Activated naive CD4-positive, alpha-beta T cell treated with anti-CD3 and anti-CD28 coated beads, Interleukin-2, amount 50 U/mL, for 72 hours (primary cell): ENCODE results near the gene TBL1XR1. TPM values are rescaled to one million over a fixed set of nuclear protein-coding genes. Genes with fewer than 3 reads are reported as not detected.
A peak's percentile ranks its signal among the peaks of the same experiment; 100 is the strongest.
"Not testable (repeated sequence)": the region's sequence is repeated elsewhere in the genome, so short reads cannot be mapped to it uniquely, and the experiment has no call there.

Experiments used
- ATAC-seq, 2 donors: fragments of 150-1000 bp; cut with Tn5 transposase; 2 replicates each; pipeline ENCODE4 v1.10.0; 2021; ENCODE audit warnings: mild to moderate bottlenecking in 2 of 2, moderate library complexity in 2 of 2
- DNase-seq, 2 donors: peaks; one replicate each; pipeline ENCODE4 v3.0.0; 2021 to 2022; ENCODE audit warnings: low spot score in 2 of 2
- H3K27ac Mint-ChIP-seq, 2 donors: one replicate each; pipeline ENCODE4 v1.8.0; 2022; ENCODE audit warnings: mild to moderate bottlenecking in 2 of 2, mixed read lengths in 2 of 2
- H3K36me3 Mint-ChIP-seq, 2 donors: one replicate each; pipeline ENCODE4 v1.8.0; 2022; ENCODE audit warnings: mixed read lengths in 2 of 2
- H3K9me3 Mint-ChIP-seq, 2 donors: one replicate each; pipeline ENCODE4 v1.8.0; 2022; ENCODE audit warnings: mixed read lengths in 2 of 2
- total RNA-seq, 2 donors: library from RNA; stranded (reverse); gene quantifications; one replicate each; pipeline ENCODE4 v1.2.3, GENCODE V29; 2022

TBL1XR1 gene
- total RNA-seq, 2 donors from 2014 or later, result 130 to 184 TPM

DNA sequence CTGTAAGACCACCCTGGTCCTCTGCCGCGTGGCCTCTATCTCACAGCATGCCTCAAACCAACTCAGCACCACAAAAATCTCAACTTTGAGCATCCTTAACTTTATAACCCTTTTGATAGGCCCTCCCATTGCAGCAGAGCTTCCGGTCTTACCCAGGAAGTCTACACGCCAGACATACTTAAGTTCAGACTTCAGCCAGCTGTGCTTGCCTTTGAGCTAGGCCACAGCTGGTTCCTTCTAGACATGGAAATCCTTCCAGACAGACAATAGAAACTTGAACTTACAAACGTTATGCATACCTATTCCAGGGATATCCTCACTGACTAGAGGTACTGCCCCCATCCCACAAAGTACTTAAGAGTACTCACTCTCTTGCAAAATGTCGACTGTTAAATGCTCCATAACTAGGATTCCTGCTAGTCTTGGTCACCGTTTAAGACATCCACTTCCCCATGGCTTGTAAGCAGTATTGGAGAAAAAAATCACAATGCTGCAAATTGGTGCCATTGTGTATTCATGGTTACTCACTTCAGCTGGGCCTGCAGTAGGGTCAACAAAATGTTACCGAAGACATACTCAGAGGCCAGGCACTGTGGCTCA, 183.5 kb downstream of the TBL1XR1 start:
- ATAC-seq (no peak), DNase-seq (no peak)
- H3K9me3 Mint-ChIP-seq, result peaks cover 0 to 3% of the 10 kb centered on the region in 2 donors
- peaks cover 3 to 6% of the 10 kb centered on the region in 2 donors for H3K36me3 Mint-ChIP-seq
- no peak overlapping the region for H3K27ac Mint-ChIP-seq

DNA sequence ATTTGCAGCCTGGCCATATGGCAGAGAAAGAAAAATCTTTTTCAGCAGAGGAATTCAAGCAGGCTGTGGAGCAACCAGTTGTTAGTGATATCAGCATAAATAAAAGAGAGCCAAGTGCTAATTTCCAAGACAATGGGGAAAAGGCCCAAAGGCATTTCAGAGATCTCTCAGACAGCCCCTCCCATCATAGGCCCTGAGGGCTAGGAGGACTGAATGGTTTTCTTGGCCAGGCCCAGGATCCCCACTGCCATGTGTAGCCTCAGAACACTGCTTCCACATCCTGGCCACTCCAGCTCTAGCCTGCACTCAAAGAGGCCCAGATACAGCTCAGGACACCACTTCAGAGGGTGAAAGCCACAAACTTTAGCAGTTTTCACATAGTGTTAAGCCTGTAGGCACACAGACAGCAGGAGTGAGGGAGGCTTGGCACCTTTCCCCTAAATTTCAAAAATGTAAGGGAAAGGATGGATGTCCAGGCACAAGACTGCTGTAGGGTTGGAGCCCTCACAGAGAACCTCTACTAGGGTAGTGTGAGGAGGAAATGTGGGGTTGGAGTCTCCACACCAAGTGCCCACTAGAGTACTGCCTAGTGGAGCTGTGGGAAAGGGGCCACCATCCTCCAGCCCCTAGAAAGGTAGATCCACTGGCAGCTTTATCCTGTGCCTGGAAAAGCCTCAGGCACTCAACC, 191.4 kb downstream of the TBL1XR1 start:
- Mint-ChIP-seq H3K9me3 (peaks cover 9 to 15% of the 10 kb centered on the region in 2 donors), H3K36me3 (peaks cover 22 to 26% of the 10 kb centered on the region in 2 donors), H3K27ac (peak overlapping the region in 1 of 2 donors; percentile 73)
- ATAC-seq, result peak in 1 of 2 donors; percentile 25
- DNase-seq, result no peak

DNA sequence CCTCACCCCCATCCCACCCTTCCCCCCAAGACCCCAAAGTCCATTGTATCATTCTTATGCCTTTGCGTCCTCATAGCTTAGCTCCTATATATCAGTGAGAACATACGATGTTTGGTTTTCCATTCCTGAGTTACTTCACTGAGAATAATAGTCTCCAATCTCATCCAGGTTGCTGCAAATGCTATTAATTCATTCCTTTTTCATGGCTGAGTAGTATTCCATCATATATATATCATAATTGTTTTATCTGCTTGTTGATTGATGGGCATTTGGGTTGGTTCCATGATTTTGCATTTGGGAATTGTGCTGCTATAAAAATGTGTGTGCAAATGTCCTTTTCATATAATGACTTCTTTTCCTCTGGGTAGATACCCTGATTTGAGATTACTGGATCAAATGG, 197.1 kb downstream of the TBL1XR1 start:
- Mint-ChIP-seq H3K36me3 (peaks cover 13 to 14% of the 10 kb centered on the region in 2 donors), H3K9me3 (peaks cover 3 to 12% of the 10 kb centered on the region in 2 donors)
- H3K27ac Mint-ChIP-seq, DNase-seq, ATAC-seq: not testable (repeated sequence)

DNA sequence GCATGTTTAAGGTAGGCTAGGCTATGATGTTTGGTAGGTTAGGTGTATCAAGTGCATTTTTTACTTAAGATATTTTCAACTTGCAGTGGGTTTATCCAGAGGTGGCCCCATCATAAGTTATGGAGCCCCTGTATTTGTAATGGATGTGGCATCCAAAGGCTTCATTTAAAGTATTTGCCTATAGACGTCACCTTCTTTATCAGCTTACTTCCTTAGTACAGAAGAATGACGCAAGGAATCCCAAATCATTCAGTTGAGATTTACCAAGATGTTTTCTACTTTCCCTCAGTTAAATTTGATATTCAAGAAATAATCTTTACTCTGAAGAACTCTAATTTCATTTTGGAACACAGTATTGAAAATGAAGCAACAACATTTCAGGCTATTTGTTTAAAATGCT, 201.3 kb downstream of the TBL1XR1 start:
- DNase-seq, result no peak
- no peak overlapping the region for H3K27ac Mint-ChIP-seq
- H3K36me3 Mint-ChIP-seq, result peaks cover 14 to 20% of the 10 kb centered on the region in 2 donors
- peaks cover 8 to 18% of the 10 kb centered on the region in 2 donors for H3K9me3 Mint-ChIP-seq
- no peak for ATAC-seq

DNA sequence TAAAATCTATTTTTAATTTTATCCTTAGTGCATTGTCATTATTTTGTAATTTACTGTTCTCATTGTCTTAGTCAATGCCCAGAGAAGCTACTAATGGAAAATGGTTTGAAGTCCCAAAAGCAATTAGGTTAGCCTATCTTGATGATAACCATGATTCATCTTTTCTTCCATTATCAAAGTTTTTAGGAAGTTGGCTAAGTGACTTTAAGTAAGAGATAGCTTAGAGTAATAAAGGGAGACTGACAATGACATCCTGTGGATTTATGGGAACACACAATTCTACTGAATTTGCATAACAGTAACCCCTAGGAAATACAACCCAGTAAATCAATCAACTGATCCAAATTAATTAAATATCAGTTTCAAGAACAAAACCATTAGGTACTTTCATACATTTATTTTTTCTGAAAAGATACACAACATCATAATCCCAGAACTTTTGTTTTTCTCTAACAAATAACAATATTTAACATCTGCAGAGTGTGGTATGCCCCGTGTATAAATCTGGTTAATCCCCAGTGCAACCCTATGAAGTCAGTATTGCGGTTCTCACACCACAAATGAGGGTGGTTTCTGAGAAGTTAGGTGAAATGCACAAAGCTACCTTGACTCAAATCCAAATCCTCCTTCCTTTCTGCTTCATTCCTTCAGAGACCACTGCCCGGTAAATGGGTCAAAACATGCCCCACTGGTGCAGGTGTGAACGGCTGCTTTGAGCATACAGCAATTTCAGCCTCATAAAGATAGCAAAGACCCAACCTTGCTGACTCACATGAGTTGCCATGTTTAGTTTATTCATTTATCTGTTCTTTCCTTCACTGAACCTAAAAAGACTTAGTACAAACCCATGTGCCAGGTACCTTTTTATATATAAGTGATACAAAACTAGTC, 202.1 kb downstream of the TBL1XR1 start:
- ATAC-seq, result peak in 1 of 2 donors; percentile 70
- no peak for DNase-seq

DNA sequence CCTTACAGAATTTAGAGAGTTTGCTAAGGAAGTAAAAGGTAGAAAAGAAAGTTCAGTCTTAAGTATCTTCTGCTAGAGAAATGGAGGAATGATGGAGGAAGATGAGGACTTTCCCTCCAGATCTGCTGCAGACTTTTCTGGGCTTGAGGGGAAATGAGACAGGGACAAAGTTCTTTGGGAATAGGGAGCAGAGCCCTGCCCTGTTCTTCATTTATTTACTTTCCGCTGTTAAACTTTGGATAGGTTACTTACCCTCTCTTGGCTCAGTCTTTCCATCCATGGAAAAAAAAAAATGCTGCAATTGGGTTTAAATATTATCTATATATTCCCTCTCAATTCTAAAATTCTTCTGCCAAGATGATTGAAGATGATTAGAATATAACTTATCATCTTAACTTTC, 202.9 kb downstream of the TBL1XR1 start:
- Mint-ChIP-seq H3K27ac (no peak overlapping the region), H3K36me3 (peaks cover 6 to 11% of the 10 kb centered on the region in 2 donors)
- no peak for ATAC-seq

More for the DNA sequence above, 202.1 kb downstream of the TBL1XR1 start:
- H3K36me3 Mint-ChIP-seq, result peaks cover 6 to 12% of the 10 kb centered on the region in 2 donors
- peaks cover 8 to 11% of the 10 kb centered on the region in 2 donors for H3K9me3 Mint-ChIP-seq
- H3K27ac Mint-ChIP-seq, result no peak overlapping the region

DNA sequence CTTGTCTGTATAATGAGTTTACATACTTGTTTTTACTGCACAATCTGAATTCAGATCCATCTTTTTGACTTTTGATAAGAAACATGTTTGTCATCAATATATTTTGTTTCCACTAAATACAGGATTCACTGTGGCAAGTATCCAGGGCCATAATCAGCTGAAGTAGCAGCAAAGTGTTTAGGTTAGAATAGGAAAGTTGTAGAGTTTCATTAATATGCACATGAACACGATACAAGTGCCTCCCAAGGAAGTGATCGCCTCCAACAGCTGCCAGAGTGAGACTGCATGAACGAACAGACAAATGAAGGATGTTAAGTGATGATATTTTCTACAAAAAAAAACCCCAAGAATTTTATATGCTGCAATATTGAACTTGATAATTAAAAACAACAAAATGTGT, 204.3 kb downstream of the TBL1XR1 start:
- Mint-ChIP-seq H3K9me3 (peaks cover 8 to 9% of the 10 kb centered on the region in 2 donors), H3K36me3 (peaks cover 6 to 11% of the 10 kb centered on the region in 2 donors), H3K27ac (no peak overlapping the region)
- no peak for ATAC-seq
- no peak for DNase-seq

More for the DNA sequence above, 202.9 kb downstream of the TBL1XR1 start:
- peaks cover 8 to 9% of the 10 kb centered on the region in 2 donors for H3K9me3 Mint-ChIP-seq
- DNase-seq, result no peak

DNA sequence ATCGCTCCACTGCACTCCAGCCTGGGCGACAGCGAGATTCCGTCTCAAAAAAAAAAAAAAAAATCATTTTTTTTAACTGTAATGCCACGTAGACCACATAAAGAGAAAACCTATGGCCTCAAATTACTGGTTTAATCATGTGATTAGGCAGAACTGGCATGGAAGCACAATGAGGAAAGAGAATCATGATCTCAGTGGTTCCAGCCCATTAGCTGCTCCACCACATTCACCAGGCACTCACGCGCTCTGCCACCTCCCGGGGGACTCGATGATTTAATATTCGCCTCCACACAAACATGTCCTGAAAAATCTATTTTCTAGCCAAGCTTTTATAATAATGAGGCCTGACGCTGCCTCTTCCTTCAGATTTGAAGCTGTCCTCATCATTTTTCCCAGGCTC, 204.7 kb downstream of the TBL1XR1 start:
- ATAC-seq (no peak), DNase-seq (no peak)
- H3K9me3 Mint-ChIP-seq, result peaks cover 8 to 9% of the 10 kb centered on the region in 2 donors
- no peak overlapping the region for H3K27ac Mint-ChIP-seq
- peaks cover 6 to 11% of the 10 kb centered on the region in 2 donors for H3K36me3 Mint-ChIP-seq

DNA sequence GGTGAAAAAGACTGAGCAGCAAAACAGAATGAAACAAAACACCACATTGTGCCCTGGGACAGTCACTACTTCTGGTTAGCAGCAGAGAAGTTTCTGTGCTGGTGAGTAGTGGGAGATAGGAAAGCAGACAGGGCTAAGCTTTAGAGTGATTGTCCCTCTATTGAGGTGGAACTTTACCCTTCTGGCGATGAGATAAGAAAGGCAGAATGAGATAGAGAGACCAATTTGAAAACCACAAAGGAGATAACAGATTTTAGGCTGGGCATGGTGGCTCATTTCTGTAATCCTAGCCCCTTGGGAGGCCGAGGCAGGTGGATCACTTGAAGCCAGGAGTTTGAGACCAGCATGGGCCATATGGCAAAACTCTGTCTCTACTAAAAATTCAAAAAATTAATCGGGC, 208.5 kb downstream of the TBL1XR1 start:
- Mint-ChIP-seq H3K9me3 (peaks cover 8 to 9% of the 10 kb centered on the region in 2 donors), H3K36me3 (peaks cover 6 to 11% of the 10 kb centered on the region in 2 donors), H3K27ac (no peak overlapping the region)
- DNase-seq (no peak), ATAC-seq (no peak)

DNA sequence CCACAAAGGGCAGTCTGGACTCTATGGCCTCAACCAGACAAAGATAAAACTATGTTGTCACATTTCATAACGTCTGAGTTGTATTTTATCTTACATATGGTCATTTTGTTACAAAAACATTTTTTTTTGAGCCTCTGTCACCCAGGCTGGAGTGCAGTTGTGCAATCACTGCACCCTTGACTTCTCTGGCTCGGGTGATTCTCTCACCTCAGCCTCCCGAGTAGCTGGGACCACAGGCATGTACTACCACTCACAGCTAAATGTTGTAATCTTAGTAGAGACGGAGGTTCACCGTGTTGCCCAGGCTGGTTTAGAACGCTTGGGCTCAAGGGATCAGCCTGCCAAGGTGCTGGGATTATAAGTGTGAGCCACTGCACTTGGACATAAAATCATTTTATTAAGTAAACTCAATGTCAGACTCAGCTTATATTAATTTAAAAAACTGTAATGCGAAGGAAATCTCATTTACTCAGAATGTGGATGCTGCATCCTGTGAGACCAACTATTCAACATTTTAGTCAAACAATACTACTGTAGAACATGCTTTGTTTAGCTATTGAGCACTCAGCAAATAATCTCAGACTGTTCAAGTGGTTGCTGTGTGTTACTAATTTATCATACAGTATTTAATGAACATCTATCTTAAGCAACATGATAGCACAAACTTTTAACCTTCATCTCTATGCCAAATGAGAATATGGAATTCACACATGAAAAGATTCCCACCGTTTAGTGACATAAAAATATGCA, 209.2 kb downstream of the TBL1XR1 start:
- Mint-ChIP-seq H3K36me3 (peaks cover 6 to 11% of the 10 kb centered on the region in 2 donors), H3K9me3 (peaks cover 8 to 9% of the 10 kb centered on the region in 2 donors), H3K27ac (no peak overlapping the region)
- ATAC-seq (no peak), DNase-seq (no peak)

DNA sequence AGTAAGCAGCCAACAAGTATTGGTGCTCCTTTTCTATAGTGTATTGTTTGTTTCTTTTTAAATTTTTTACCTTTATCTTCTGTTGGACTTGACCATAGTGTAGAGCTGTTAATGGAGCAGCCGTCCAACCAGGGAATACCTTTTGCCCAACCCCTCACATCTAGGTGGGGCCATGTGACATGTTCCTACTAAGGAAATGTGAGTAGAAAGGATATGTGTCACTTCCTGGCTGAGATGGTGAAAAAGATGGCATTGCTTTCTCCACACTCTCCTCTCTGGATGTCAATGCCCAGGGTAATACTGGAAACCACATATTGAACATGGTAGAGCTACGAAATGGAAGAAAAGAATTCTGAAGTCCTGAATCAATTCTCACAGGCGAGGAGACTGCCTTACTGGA, 218.8 kb downstream of the TBL1XR1 start:
- Mint-ChIP-seq H3K27ac (no peak overlapping the region), H3K36me3 (peaks cover 7 to 8% of the 10 kb centered on the region in 2 donors), H3K9me3 (peaks cover 8 to 9% of the 10 kb centered on the region in 2 donors)
- DNase-seq (no peak), ATAC-seq (no peak)

DNA sequence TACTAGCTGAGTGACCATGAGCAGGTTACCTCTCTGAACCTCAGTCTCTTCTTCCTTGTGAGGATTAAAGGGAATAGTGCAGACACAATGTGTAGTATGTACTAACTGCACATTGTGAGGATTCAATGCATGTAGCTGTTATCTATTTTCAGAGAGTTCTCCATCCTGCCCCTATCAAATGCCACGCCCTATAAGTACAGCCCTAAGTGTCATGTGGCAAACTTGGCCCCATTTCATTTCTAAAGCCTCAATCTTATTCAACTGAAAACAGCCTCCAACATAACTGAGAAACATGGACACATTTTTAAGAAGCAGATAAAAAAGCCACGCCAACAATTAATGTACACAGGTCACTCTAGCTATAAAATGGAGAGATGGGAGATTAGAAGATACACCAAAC, 220.0 kb downstream of the TBL1XR1 start:
- DNase-seq, result no peak
- Mint-ChIP-seq H3K36me3 (peaks cover 6 to 7% of the 10 kb centered on the region in 2 donors), H3K9me3 (peaks cover 7 to 9% of the 10 kb centered on the region in 2 donors), H3K27ac (no peak overlapping the region)
- ATAC-seq, result no peak

DNA sequence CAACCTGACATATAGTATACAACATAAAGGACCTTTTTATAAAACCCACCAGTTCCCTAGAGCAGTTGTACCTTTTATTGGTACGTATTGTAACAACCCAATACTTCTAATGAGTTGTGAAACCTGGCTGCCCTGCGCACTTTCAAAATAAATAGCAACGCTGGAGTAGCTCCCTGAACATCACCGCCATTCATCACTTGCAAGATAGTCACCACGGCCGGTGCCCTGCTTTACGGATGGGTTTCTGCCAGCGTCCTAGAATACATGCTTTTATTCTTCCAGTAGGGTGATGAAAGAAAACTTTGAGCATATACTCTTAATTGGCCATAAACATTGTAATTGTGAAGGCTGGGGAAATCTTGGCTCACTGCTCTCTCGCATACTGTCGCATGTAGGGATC, 220.7 kb downstream of the TBL1XR1 start:
- Mint-ChIP-seq H3K9me3 (peaks cover 3 to 4% of the 10 kb centered on the region in 2 donors), H3K36me3 (no peaks in the 10 kb centered on the region), H3K27ac (no peak overlapping the region)
- no peak for DNase-seq
- no peak for ATAC-seq

DNA sequence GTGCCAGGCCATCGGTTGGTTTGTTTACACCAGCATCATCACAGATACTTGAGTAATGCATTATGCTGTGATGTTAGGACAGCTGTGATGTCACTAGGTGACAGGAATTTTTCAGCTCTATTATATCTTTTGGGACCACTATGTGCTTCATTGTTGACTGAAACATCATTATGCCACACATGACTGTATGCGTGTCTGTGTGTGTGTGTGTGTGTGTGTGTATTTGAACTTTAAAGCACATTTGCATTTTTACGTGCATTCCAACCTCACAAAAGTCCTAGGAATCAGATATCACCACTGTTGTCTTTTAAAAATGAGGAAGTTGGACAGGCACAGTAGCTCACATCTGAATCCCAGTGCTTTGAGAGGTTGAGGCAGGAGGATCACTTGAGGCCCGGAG, 223.0 kb downstream of the TBL1XR1 start:
- H3K27ac Mint-ChIP-seq, result no peak overlapping the region

DNA sequence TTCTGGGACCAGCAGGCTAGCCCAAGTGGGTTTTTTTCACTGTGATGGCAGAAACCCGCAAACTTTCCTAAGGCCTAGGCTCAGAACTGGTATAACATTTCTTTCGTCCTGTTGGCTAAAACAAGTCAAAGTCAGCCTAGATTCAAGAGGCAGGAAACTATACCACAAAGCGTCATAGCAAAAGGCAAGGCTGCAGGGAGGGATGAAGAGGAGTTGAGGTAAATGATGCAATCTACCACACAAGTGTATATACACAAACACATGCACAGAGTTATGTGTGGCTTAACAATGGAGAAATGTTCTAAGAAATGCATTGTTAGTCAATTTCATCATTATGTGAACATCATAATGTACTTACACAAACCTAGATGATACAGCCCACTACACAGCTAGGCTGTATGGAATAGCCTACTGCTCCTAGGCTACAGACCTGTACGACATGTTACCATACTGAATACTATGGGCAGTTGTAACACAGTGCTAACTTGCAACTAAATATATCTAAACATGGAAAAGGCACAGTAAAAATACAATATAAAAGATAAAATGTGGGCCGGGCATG, 225.6 kb downstream of the TBL1XR1 start:
- Mint-ChIP-seq H3K9me3 (peaks cover 0 to 5% of the 10 kb centered on the region in 2 donors), H3K27ac (peak overlapping the region in 1 of 2 donors; percentile 9), H3K36me3 (no peaks in the 10 kb centered on the region)
- ATAC-seq (peak; percentile 31 to 89), DNase-seq (no peak)

More for the DNA sequence above, 223.0 kb downstream of the TBL1XR1 start:
- Mint-ChIP-seq H3K36me3 (no peaks in the 10 kb centered on the region), H3K9me3 (peaks cover 0 to 5% of the 10 kb centered on the region in 2 donors)
- DNase-seq, result no peak
- no peak for ATAC-seq

DNA sequence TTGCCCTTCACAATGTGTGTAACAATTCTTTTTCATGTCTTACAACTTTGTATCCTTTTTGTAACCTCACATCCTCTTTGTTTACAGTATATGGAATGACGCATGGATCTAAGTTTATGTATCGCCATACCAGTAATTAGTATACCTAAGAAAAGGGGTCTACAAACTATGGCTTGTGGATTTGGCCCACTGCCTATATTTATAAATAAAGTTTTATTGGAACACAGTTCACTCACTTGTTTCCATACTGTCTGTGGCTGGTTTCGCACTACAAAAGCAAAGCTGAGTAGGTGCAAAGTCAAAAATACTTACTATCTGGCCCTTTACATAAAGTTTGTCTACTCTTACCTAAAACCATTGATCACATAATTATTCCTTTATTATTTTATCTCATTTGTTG, 226.5 kb downstream of the TBL1XR1 start:
- DNase-seq, result no peak
- Mint-ChIP-seq H3K36me3 (no peaks in the 10 kb centered on the region), H3K27ac (no peak overlapping the region), H3K9me3 (peaks cover 0 to 5% of the 10 kb centered on the region in 2 donors)
- ATAC-seq, result no peak
